ENCODE data around the gene KAT6B. TPM values are rescaled to one million over a fixed set of nuclear protein-coding genes. Genes with fewer than 3 reads are reported as not detected.

Gene KAT6B
- total RNA-seq, 1 donor from 2014 or later, result 41.1 TPM

- H3K4me3 ChIP-seq, result no peak overlapping the region
- H3K9me3 ChIP-seq, result no peaks in the 10 kb centered on the region
- H3K27me3 ChIP-seq, result no peaks in the 10 kb centered on the region
- H3K27ac ChIP-seq, result peak overlapping the region in 1 of 2 donors; percentile 2
- H3K4me1 ChIP-seq, result no peaks in the 10 kb centered on the region
- TF ChIP-seq, protein P1, sequence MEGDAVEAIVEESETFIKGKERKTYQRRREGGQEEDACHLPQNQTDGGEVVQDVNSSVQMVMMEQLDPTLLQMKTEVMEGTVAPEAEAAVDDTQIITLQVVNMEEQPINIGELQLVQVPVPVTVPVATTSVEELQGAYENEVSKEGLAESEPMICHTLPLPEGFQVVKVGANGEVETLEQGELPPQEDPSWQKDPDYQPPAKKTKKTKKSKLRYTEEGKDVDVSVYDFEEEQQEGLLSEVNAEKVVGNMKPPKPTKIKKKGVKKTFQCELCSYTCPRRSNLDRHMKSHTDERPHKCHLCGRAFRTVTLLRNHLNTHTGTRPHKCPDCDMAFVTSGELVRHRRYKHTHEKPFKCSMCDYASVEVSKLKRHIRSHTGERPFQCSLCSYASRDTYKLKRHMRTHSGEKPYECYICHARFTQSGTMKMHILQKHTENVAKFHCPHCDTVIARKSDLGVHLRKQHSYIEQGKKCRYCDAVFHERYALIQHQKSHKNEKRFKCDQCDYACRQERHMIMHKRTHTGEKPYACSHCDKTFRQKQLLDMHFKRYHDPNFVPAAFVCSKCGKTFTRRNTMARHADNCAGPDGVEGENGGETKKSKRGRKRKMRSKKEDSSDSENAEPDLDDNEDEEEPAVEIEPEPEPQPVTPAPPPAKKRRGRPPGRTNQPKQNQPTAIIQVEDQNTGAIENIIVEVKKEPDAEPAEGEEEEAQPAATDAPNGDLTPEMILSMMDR (IDR thresholded peaks at IDR 0.05), result no peak
- H3K36me3 ChIP-seq, result no peaks in the 10 kb centered on the region
- intact Hi-C loops (cut with DNase I), result no loop called here
- no peak for DNase-seq (ENCODE audit: low spot score in 2 of 2)
Measured at GRCh38 chr10:75065076-75065475, 238.7 kb downstream of the KAT6B start.

DNA sequence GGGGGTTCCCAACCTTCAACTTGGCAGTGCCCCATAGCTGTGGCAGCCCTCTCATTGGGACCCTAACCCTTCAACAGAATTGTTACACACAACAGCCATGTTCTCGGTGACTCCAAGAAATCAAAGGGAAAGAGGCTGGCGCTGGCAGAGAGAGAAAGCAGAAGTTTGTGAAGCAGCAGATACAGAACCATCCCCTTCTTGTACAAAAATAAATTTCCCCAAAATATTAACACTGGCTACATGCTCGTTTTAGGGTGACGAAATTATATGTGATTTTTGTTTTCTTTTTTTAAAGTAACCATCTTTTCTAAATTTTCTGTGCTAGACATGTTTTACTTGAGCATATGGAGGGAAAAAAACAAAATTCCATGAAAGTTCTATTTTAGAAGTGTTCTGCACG lies 239.9 kb downstream of the KAT6B start:
- no peaks in the 10 kb centered on the region for H3K27me3 ChIP-seq
- intact Hi-C loops (cut with DNase I), result no loop called here
- peak overlapping the region in 1 of 2 donors; percentile 25 for H3K27ac ChIP-seq
- no peaks in the 10 kb centered on the region for H3K36me3 ChIP-seq
- TF ChIP-seq, protein P1 (IDR thresholded peaks at IDR 0.05), result no peak
- no peak for DNase-seq (ENCODE audit: low spot score in 2 of 2)
- no peak overlapping the region for H3K4me3 ChIP-seq
- no peaks in the 10 kb centered on the region for H3K4me1 ChIP-seq
- no peaks in the 10 kb centered on the region for H3K9me3 ChIP-seq

- intact Hi-C loops (cut with DNase I), result no loop called here
- Histone ChIP-seq H3K4me3 (no peak overlapping the region), H3K27me3 (no peaks in the 10 kb centered on the region), H3K4me1 (no peaks in the 10 kb centered on the region), H3K27ac (no peak overlapping the region), H3K9me3 (no peaks in the 10 kb centered on the region), H3K36me3 (no peaks in the 10 kb centered on the region)
- no peak for DNase-seq (ENCODE audit: low spot score in 2 of 2)
- TF ChIP-seq, protein P1 (IDR thresholded peaks at IDR 0.05), result no peak
Measured at GRCh38 chr10:75067272-75067671, 240.9 kb downstream of the KAT6B start.

DNA sequence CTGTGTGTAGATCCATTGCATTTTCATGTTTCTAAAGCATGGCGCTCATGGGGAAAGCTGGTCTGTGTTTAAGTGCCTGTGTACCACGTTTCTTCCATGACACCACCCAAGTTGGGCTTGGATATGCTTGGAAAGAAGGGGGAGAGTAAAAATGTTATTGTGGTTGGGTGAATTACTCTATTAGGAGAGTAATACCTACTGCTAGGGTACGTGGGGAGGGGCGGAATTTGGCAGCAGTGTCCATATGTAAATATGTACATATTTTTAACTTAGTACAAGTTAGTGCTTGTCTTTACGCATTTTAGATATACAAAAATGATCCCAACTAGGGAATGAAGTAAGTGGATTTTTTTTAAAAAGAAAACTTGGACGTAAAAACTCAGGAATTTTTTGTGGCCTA lies 242.1 kb downstream of the KAT6B start:
- H3K4me3 ChIP-seq, result no peak overlapping the region
- DNase-seq (ENCODE audit: low spot score in 2 of 2), result no peak
- intact Hi-C loops (cut with DNase I), result no loop called here
- H3K9me3 ChIP-seq, result no peaks in the 10 kb centered on the region
- TF ChIP-seq, protein P1 (IDR thresholded peaks at IDR 0.05), result no peak
- H3K36me3 ChIP-seq, result no peaks in the 10 kb centered on the region
- H3K27ac ChIP-seq, result no peak overlapping the region
- H3K27me3 ChIP-seq, result no peaks in the 10 kb centered on the region
- no peaks in the 10 kb centered on the region for H3K4me1 ChIP-seq

GRCh38 chr10:75070476-75070875 lies 244.1 kb downstream of the KAT6B start:
- no peak overlapping the region for H3K27ac ChIP-seq
- no peak overlapping the region for H3K4me3 ChIP-seq
- no peaks in the 10 kb centered on the region for H3K36me3 ChIP-seq
- intact Hi-C loops (cut with DNase I), result no loop called here
- DNase-seq (ENCODE audit: low spot score in 2 of 2), result no peak
- H3K9me3 ChIP-seq, result no peaks in the 10 kb centered on the region
- no peaks in the 10 kb centered on the region for H3K4me1 ChIP-seq
- TF ChIP-seq, protein P1 (IDR thresholded peaks at IDR 0.05), result no peak
- H3K27me3 ChIP-seq, result no peaks in the 10 kb centered on the region

GRCh38 chr10:75070961-75071428 lies 244.6 kb downstream of the KAT6B start:
- Histone ChIP-seq H3K9me3 (no peaks in the 10 kb centered on the region), H3K4me3 (no peak overlapping the region), H3K4me1 (no peaks in the 10 kb centered on the region), H3K27ac (no peak overlapping the region), H3K36me3 (no peaks in the 10 kb centered on the region), H3K27me3 (no peaks in the 10 kb centered on the region)
- intact Hi-C loops (cut with DNase I), result no loop called here
- TF ChIP-seq, protein P1 (IDR thresholded peaks at IDR 0.05), result no peak
- no peak for DNase-seq (ENCODE audit: low spot score in 2 of 2)
